ENCODE data around the gene SRP9. TPM values are rescaled to one million over a fixed set of nuclear protein-coding genes. Genes with fewer than 3 reads are reported as not detected.

Gene SRP9
- total RNA-seq, 1 experiment from 2014 or later: 282 TPM

DNA sequence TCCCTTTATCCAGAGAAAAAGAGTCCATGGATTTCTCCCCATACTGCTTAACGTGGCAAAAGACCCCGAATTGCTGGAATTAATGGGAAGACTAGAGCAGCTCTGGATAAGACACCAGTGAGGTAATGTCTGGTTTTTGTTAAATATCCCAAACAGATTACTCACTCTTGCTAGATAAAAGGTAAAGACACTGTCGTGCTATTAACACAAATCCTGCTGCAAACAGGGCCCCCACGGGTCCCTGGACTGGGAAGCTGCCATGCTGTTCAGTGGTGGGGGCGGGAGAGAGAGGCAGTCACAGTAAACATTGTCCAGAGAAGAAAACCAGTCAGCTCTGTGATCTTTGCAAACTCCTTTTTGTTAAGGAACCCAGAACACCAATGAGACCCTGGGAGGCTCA is 15.2 kb upstream of the SRP9 start:
- ChIA-PET POLR2A (no interaction called here), CTCF (interaction anchor here (0.6 kb wide), 1 partner anchor 598 kb away, joined by 3 read pairs; no protein-coding TSS in a partner anchor)
- intact Hi-C loops (cut with micrococcal nuclease; ENCODE audit: unreplicated experiment): no loop called here
- no peak for TF ChIP-seq TCF7L2 (IDR thresholded peaks at IDR 0.05; ENCODE audit: low read depth, low read length)
- no peak for TF ChIP-seq CTCF (IDR thresholded peaks at IDR 0.05)
- TF ChIP-seq REST (IDR thresholded peaks at IDR 0.05; ENCODE audit: insufficient read depth in 1 of 2, low read depth in 2 of 2, low read length in 1 of 2): no peak
- TF ChIP-seq SIN3A (IDR thresholded peaks at IDR 0.05; ENCODE audit: borderline replicate concordance, insufficient read depth, low read depth, low read length): no peak
- TF ChIP-seq POLR2AphosphoS5 (IDR thresholded peaks at IDR 0.05; ENCODE audit: low read depth, low read length): no peak
- peaks cover 6% of the 10 kb centered on the region for H3K4me1 ChIP-seq (ENCODE audit: control insufficient read depth, insufficient read depth, low read length)
- H3K9me3 ChIP-seq (ENCODE audit: control insufficient read depth, insufficient read depth, low read depth, low read length): no peaks in the 10 kb centered on the region
- H3K27ac ChIP-seq (ENCODE audit: low read length): no peak overlapping the region
- no TSS peak for BruUV-seq (replicated peaks)
- H3K36me3 ChIP-seq (ENCODE audit: control insufficient read depth, insufficient read depth, low read length): no peaks in the 10 kb centered on the region
- H3K27me3 ChIP-seq (ENCODE audit: control insufficient read depth, insufficient read depth, low read length): no peaks in the 10 kb centered on the region
- no peak overlapping the region for H3K4me3 ChIP-seq (ENCODE audit: low read depth in 2 of 2, low read length in 2 of 2)
- DNase-seq (ENCODE audit: low read depth, low spot score) (no peak), ATAC-seq (no peak)
- in situ Hi-C loops (cut with HindIII; ENCODE audit: low pct_unique_long_range_greater_than_20kb, low sequenced_read_pairs): no loop called here

- in situ Hi-C loops (cut with HindIII; ENCODE audit: low pct_unique_long_range_greater_than_20kb, low sequenced_read_pairs) (no loop called here), intact Hi-C loops (cut with micrococcal nuclease; ENCODE audit: unreplicated experiment) (no loop called here)
- Histone ChIP-seq H3K4me1 (ENCODE audit: control insufficient read depth, insufficient read depth, low read length) (peaks cover 21% of the 10 kb centered on the region), H3K27ac (ENCODE audit: low read length) (no peak overlapping the region), H3K9me3 (ENCODE audit: control insufficient read depth, insufficient read depth, low read depth, low read length) (no peaks in the 10 kb centered on the region), H3K36me3 (ENCODE audit: control insufficient read depth, insufficient read depth, low read length) (no peaks in the 10 kb centered on the region), H3K4me3 (ENCODE audit: low read depth in 2 of 2, low read length in 2 of 2) (no peak overlapping the region), H3K27me3 (ENCODE audit: control insufficient read depth, insufficient read depth, low read length) (no peaks in the 10 kb centered on the region)
- no TSS peak for BruUV-seq (replicated peaks)
- DNase-seq (ENCODE audit: low read depth, low spot score): no peak
- ChIA-PET CTCF (interaction anchor here (0.7 kb wide), 1 partner anchor 8 kb away, joined by 9 read pairs; no protein-coding TSS in a partner anchor), POLR2A (interaction anchor here (0.5 to 1.1 kb wide), 4 partner anchors 18 to 258 kb away, joined by 3 to 12 read pairs (median 3); no protein-coding TSS in a partner anchor)
- ATAC-seq: peak; percentile 27; the same call in 1 of the 2 replicates
- TF ChIP-seq CTCF (IDR thresholded peaks at IDR 0.05) (no peak), SIN3A (IDR thresholded peaks at IDR 0.05; ENCODE audit: borderline replicate concordance, insufficient read depth, low read depth, low read length) (no peak), POLR2AphosphoS5 (IDR thresholded peaks at IDR 0.05; ENCODE audit: low read depth, low read length) (no peak), REST (IDR thresholded peaks at IDR 0.05; ENCODE audit: insufficient read depth in 1 of 2, low read depth in 2 of 2, low read length in 1 of 2) (no peak), TCF7L2 (IDR thresholded peaks at IDR 0.05; ENCODE audit: low read depth, low read length) (no peak)
Measured at GRCh38 chr1:225763716-225764548, 13.7 kb upstream of the SRP9 start.

Data from Panc1 (cell line).